K562 (cell line): ENCODE results near the gene TESK2. TPM values are rescaled to one million over a fixed set of nuclear protein-coding genes. Genes with fewer than 3 reads are reported as not detected.

ENCODE experiments used
- CBFA2T2 ChIP-seq: fragments of 450-650 bp; conservative IDR thresholded peaks from 2 replicates; pipeline ENCODE4 v1.6.1; 2017; ENCODE audit warnings: mild to moderate bottlenecking
- CXXC5 ChIP-seq: fragments of 250-450 bp; sonication (Bioruptor Pico); IDR thresholded peaks from 2 replicates; pipeline ENCODE4 v1.8.0; 2022; ENCODE audit warnings: inconsistent platforms, mild to moderate bottlenecking, moderate library complexity
- KLF13 ChIP-seq: fragments of 450-650 bp; IDR thresholded peaks from 2 replicates; pipeline ENCODE4 v1.6.1; 2016; ENCODE audit warnings: missing genetic modification characterization, low read depth, mild to moderate bottlenecking, missing compliant biosample characterization, moderate library complexity, borderline replicate concordance
- NFE2L1 ChIP-seq: fragments of 450-650 bp; IDR thresholded peaks from 2 replicates; pipeline ENCODE4 v1.6.1; 2016; ENCODE audit warnings: missing genetic modification characterization, low read depth, mild to moderate bottlenecking, missing compliant biosample characterization, moderate library complexity, borderline replicate concordance
- PURB ChIP-seq: sonication (generic); formaldehyde crosslinking; IDR thresholded peaks from 2 replicates; pipeline ENCODE4 v1.9.0; 2021; ENCODE audit warnings: low read depth, mild to moderate bottlenecking, missing genetic modification reagents
- RBM22 ChIP-seq: fragments of 200-400 bp; formaldehyde crosslinking; IDR thresholded peaks from 2 replicates; pipeline ENCODE4 v1.6.1; 2018; ENCODE audit warnings: low read length, low read depth; ENCODE audit not compliant: poor library complexity, severe bottlenecking
- TEAD4 ChIP-seq, 2 experiments: sonication (generic) in 1 of 2; formaldehyde crosslinking in 1 of 2; IDR thresholded peaks; 2 replicates each; pipeline versions ENCODE4 v1.6.1 to v1.8.0; 2012 to 2022; ENCODE audit warnings: borderline replicate concordance in 1 of 2, inconsistent platforms in 1 of 2, low read length in 1 of 2, mild to moderate bottlenecking in 1 of 2, missing genetic modification reagents in 1 of 2
- TRIM24 ChIP-seq, 2 experiments: fragments of 450-650 bp; IDR thresholded peaks; 2 replicates each; pipeline ENCODE4 v1.6.1; 2016
- U2AF1 ChIP-seq: fragments of 200-400 bp; formaldehyde crosslinking; optimal IDR thresholded peaks from 2 replicates; pipeline ENCODE3; 2017; ENCODE audit warnings: mild to moderate bottlenecking, low read depth, low read length, moderate library complexity
- YY1 ChIP-seq, 3 experiments: IDR thresholded peaks; 2 replicates each; pipeline ENCODE4 v1.6.1; 2011; ENCODE audit warnings: low read length in 2 of 3, mild to moderate bottlenecking in 2 of 3, moderate library complexity in 2 of 3, borderline replicate concordance in 1 of 3, control low read depth in 1 of 3, low read depth in 1 of 3; ENCODE audit not compliant: insufficient read depth in 3 of 3, insufficient replicate concordance in 2 of 3, control insufficient read depth in 1 of 3, insufficient read length in 1 of 3; ENCODE audit errors: extremely low read depth in 1 of 3
- ZNF354B ChIP-seq: fragments of 250-450 bp; sonication (Bioruptor Pico); IDR thresholded peaks from 2 replicates; pipeline ENCODE4 v1.4.0; 2020
- polyA plus RNA-seq, 8 experiments: library from polyadenylated mRNA; depleted of rRNA in 4 of 8; stranded (reverse) in 5 of 8; unstranded in 3 of 8; fragments of >200 nt; fragmentation: Nextera tagmentation in 2 of 8; fragmentation: Illumina TruSeq in 1 of 8; extraction: Ambion mirVana in 2 of 8; extraction: Trizol in 1 of 8; gene quantifications; 2 replicates each; pipeline versions ENCODE4 v1.2.1 to v1.2.3, GENCODE V29; 2011 to 2014; ENCODE audit warnings: inconsistent platforms in 1 of 8, missing spikeins in 1 of 8
- total RNA-seq, 7 experiments: library from RNA; depleted of rRNA in 6 of 7; stranded (reverse); fragments of >200 nt in 6 of 7; fragmentation: Illumina TruSeq in 2 of 7; extraction: Trizol in 2 of 7; gene quantifications; 2 replicates each; pipeline versions ENCODE4 v1.2.1 to v1.2.3, GENCODE V29; 2011 to 2021; ENCODE audit warnings: low replicate concordance in 1 of 7
- TF ChIP-seq, protein P1 (sequence below): fragments of 450-650 bp; IDR thresholded peaks from 2 replicates; pipeline ENCODE4 v1.6.1; 2016; ENCODE audit warnings: mild to moderate bottlenecking, moderate library complexity
- TF ChIP-seq, protein P2 (sequence below): sonication (generic); formaldehyde crosslinking; IDR thresholded peaks from 2 replicates; pipeline ENCODE4 v1.5.0; 2020; ENCODE audit warnings: missing genetic modification reagents

Gene TESK2
- total and polyA plus RNA-seq, 9 of the 15 experiments (the other 6 are each of a cell fraction or from before 2014, with no cell fraction given) = 1.6 to 5.3 (median 3.7) TPM

DNA sequence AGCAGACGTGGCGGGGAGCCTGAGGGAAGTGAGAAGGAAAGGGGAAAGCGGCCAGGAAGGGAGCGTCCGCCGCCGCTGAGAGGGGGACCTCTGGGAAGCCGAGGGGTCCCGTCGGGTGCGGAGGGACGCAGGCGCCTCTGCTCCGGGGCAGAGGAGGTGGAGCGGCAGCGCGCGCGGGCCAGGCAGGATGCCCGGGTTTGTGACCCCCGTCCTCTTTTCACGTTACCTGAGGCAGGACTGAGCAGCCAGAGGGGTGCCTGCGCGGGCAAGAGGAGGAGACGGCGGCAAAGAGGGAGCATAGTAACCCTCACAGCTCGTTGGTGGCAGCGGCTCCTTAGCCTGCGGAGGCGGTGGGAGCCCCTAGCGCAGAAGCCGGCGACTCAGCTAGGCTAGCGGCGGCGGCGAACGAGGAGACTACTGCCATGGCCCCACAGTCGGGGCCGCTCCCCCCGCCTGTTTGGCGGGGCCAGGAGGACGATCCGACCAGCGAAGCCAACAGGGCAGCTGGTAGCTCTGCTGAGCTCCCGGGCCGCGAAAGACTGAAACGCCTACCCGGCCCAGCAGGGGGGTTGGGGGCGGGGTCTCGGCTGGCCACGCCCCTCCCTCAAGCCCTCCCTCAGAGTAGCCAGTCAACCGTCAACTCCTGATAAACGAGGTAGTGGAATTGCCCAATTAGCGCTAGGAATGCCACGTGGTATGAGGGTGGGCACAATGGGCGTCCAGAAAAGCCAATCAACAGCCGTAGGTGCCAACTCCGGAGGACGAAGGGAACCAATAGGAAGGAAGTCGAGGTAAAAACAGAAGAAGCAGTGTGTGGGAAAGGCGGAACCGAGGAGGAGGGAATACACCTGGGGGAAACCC, at the start of gene TESK2 (continued):
- TF ChIP-seq, protein P1, sequence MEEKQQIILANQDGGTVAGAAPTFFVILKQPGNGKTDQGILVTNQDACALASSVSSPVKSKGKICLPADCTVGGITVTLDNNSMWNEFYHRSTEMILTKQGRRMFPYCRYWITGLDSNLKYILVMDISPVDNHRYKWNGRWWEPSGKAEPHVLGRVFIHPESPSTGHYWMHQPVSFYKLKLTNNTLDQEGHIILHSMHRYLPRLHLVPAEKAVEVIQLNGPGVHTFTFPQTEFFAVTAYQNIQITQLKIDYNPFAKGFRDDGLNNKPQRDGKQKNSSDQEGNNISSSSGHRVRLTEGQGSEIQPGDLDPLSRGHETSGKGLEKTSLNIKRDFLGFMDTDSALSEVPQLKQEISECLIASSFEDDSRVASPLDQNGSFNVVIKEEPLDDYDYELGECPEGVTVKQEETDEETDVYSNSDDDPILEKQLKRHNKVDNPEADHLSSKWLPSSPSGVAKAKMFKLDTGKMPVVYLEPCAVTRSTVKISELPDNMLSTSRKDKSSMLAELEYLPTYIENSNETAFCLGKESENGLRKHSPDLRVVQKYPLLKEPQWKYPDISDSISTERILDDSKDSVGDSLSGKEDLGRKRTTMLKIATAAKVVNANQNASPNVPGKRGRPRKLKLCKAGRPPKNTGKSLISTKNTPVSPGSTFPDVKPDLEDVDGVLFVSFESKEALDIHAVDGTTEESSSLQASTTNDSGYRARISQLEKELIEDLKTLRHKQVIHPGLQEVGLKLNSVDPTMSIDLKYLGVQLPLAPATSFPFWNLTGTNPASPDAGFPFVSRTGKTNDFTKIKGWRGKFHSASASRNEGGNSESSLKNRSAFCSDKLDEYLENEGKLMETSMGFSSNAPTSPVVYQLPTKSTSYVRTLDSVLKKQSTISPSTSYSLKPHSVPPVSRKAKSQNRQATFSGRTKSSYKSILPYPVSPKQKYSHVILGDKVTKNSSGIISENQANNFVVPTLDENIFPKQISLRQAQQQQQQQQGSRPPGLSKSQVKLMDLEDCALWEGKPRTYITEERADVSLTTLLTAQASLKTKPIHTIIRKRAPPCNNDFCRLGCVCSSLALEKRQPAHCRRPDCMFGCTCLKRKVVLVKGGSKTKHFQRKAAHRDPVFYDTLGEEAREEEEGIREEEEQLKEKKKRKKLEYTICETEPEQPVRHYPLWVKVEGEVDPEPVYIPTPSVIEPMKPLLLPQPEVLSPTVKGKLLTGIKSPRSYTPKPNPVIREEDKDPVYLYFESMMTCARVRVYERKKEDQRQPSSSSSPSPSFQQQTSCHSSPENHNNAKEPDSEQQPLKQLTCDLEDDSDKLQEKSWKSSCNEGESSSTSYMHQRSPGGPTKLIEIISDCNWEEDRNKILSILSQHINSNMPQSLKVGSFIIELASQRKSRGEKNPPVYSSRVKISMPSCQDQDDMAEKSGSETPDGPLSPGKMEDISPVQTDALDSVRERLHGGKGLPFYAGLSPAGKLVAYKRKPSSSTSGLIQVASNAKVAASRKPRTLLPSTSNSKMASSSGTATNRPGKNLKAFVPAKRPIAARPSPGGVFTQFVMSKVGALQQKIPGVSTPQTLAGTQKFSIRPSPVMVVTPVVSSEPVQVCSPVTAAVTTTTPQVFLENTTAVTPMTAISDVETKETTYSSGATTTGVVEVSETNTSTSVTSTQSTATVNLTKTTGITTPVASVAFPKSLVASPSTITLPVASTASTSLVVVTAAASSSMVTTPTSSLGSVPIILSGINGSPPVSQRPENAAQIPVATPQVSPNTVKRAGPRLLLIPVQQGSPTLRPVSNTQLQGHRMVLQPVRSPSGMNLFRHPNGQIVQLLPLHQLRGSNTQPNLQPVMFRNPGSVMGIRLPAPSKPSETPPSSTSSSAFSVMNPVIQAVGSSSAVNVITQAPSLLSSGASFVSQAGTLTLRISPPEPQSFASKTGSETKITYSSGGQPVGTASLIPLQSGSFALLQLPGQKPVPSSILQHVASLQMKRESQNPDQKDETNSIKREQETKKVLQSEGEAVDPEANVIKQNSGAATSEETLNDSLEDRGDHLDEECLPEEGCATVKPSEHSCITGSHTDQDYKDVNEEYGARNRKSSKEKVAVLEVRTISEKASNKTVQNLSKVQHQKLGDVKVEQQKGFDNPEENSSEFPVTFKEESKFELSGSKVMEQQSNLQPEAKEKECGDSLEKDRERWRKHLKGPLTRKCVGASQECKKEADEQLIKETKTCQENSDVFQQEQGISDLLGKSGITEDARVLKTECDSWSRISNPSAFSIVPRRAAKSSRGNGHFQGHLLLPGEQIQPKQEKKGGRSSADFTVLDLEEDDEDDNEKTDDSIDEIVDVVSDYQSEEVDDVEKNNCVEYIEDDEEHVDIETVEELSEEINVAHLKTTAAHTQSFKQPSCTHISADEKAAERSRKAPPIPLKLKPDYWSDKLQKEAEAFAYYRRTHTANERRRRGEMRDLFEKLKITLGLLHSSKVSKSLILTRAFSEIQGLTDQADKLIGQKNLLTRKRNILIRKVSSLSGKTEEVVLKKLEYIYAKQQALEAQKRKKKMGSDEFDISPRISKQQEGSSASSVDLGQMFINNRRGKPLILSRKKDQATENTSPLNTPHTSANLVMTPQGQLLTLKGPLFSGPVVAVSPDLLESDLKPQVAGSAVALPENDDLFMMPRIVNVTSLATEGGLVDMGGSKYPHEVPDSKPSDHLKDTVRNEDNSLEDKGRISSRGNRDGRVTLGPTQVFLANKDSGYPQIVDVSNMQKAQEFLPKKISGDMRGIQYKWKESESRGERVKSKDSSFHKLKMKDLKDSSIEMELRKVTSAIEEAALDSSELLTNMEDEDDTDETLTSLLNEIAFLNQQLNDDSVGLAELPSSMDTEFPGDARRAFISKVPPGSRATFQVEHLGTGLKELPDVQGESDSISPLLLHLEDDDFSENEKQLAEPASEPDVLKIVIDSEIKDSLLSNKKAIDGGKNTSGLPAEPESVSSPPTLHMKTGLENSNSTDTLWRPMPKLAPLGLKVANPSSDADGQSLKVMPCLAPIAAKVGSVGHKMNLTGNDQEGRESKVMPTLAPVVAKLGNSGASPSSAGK = peak; percentile 97
- TF ChIP-seq ZNF354B (CRISPR knock-in tag) (no peak), KLF13 (tag) (0 out of 2 replicates have a peak, but pooled peaks have one; percentile 13), U2AF1 (no peak), RBM22 (no peak), CBFA2T2 (0 out of 2 replicates have a peak, but pooled peaks have one; percentile 34), YY1 (IDR thresholded peaks at IDR 0.05; ENCODE audit: borderline replicate concordance in 1 of 3, control insufficient read depth in 1 of 3, extremely low read depth in 1 of 3, insufficient read depth in 3 of 3, insufficient read length in 1 of 3, insufficient replicate concordance in 2 of 3, low read depth in 1 of 3, low read length in 2 of 3) (peak in 2 of 3 experiments; percentile 30 to 39), TEAD4 (IDR thresholded peaks at IDR 0.05; ENCODE audit: low read length) (peak; percentile 44; the same call in 1 of the 2 replicates), TEAD4 (CRISPR knock-in tag; IDR thresholded peaks at IDR 0.05; ENCODE audit: borderline replicate concordance) (no peak), PURB (CRISPR knock-in tag) (no peak), CXXC5 (CRISPR knock-in tag) (peak; percentile 63), TRIM24 (IDR thresholded peaks at IDR 0.05) (peak; percentile 42 to 66; a peak in 3 of 4 replicates), NFE2L1 (tag) (no peak)
- TF ChIP-seq, protein P2, sequence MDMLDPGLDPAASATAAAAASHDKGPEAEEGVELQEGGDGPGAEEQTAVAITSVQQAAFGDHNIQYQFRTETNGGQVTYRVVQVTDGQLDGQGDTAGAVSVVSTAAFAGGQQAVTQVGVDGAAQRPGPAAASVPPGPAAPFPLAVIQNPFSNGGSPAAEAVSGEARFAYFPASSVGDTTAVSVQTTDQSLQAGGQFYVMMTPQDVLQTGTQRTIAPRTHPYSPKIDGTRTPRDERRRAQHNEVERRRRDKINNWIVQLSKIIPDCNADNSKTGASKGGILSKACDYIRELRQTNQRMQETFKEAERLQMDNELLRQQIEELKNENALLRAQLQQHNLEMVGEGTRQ (CRISPR knock-in tag) = peak; percentile 82
